Thyroid gland (tissue), 4 donors: ENCODE measurements around the gene FLNA. TPM values are rescaled to one million over a fixed set of nuclear protein-coding genes. Genes with fewer than 3 reads are reported as not detected.

ENCODE experiments used
- DNase-seq, 2 donors: peaks; one replicate each; pipeline ENCODE4 v3.0.0-alpha.2; 2019
- H3K27ac ChIP-seq, 3 donors: fragments of 200-600 bp; sonication (generic); 1 replicate in 2 of 3; 2 replicates in 1 of 3; pipeline ENCODE4 v1.5.1; 2016 to 2019; ENCODE audit warnings: mild to moderate bottlenecking in 1 of 3, moderate library complexity in 1 of 3
- H3K27me3 ChIP-seq: fragments of 200-600 bp; sonication (generic); one replicate; pipeline ENCODE4 v1.5.1; 2019
- H3K36me3 ChIP-seq, 2 donors: fragments of 200-600 bp; sonication (generic); one replicate each; pipeline ENCODE4 v1.5.1; 2016 to 2019
- H3K4me1 ChIP-seq, 2 donors: fragments of 200-600 bp; sonication (generic); one replicate each; pipeline ENCODE4 v1.5.1; 2017 to 2019
- H3K4me3 ChIP-seq, 3 donors: fragments of 200-600 bp; sonication (generic); replicated peaks in 1 of 3; 1 replicate in 2 of 3; 2 replicates in 1 of 3; pipeline ENCODE4 v1.5.1; 2016; ENCODE audit warnings: mild to moderate bottlenecking in 1 of 3
- H3K9me3 ChIP-seq: fragments of 200-600 bp; sonication (generic); one replicate; pipeline ENCODE4 v1.5.1; 2017
- POLR2A ChIP-seq, 2 donors: fragments of 450-650 bp; IDR thresholded peaks; one replicate each; pipeline ENCODE4 v1.6.1; 2017; ENCODE audit warnings: antibody characterized with exemption in 2 of 2, mild to moderate bottlenecking in 2 of 2, moderate library complexity in 1 of 2
- WGBS, 2 donors: methylation state at CpG; one replicate each; pipeline ENCODE4 v1.1.5; 2017; 5-methylcytosine and 5-hydroxymethylcytosine counted together
- intact Hi-C: fragments of 100-400 bp; cut with DNase I; formaldehyde crosslinking; loops from one replicate; pipeline ENCODE4 v1.15.1; 2023
- total RNA-seq, 4 donors: library from RNA; depleted of rRNA; stranded (reverse); fragments of >200 nt; gene quantifications; one replicate each; pipeline ENCODE4 v1.2.3, GENCODE V29; 2016
- TF ChIP-seq, protein P1 (sequence below), 6 experiments: fragments of 200-600 bp in 3 of 6; fragments of 450-650 bp in 3 of 6; sonication (generic) in 3 of 6; IDR thresholded peaks; one replicate each; pipeline ENCODE4 v1.5.1; 2016 to 2019; ENCODE audit warnings: antibody characterized with exemption in 6 of 6, mild to moderate bottlenecking in 2 of 6, inconsistent platforms in 1 of 6, moderate library complexity in 1 of 6

FLNA gene
- total RNA-seq, 4 donors from 2014 or later: 143 to 553 (median 291) TPM

- H3K4me1 ChIP-seq: no peaks in the 10 kb centered on the region
- intact Hi-C loops: no loop called here
- DNase-seq: no peak
- 90% methylated on average over 4 of the region's 13 CpGs; no CpG with 5 or more reads in 1 of the 2 donors for WGBS, 2 donors
- no peak overlapping the region for H3K4me3 ChIP-seq
- H3K36me3 ChIP-seq: peaks cover 49 to 64% of the 10 kb centered on the region in 2 donors
- no peak overlapping the region for H3K27ac ChIP-seq
- H3K9me3 ChIP-seq: no peaks in the 10 kb centered on the region
- no peaks in the 10 kb centered on the region for H3K27me3 ChIP-seq
- no peak for TF ChIP-seq POLR2A (IDR thresholded peaks at IDR 0.05)
- TF ChIP-seq, protein P1, sequence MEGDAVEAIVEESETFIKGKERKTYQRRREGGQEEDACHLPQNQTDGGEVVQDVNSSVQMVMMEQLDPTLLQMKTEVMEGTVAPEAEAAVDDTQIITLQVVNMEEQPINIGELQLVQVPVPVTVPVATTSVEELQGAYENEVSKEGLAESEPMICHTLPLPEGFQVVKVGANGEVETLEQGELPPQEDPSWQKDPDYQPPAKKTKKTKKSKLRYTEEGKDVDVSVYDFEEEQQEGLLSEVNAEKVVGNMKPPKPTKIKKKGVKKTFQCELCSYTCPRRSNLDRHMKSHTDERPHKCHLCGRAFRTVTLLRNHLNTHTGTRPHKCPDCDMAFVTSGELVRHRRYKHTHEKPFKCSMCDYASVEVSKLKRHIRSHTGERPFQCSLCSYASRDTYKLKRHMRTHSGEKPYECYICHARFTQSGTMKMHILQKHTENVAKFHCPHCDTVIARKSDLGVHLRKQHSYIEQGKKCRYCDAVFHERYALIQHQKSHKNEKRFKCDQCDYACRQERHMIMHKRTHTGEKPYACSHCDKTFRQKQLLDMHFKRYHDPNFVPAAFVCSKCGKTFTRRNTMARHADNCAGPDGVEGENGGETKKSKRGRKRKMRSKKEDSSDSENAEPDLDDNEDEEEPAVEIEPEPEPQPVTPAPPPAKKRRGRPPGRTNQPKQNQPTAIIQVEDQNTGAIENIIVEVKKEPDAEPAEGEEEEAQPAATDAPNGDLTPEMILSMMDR (IDR thresholded peaks at IDR 0.05): no peak
These were observed 19.9 kb downstream of the FLNA start for GRCh38 chrX:154354516-154354915.

DNA sequence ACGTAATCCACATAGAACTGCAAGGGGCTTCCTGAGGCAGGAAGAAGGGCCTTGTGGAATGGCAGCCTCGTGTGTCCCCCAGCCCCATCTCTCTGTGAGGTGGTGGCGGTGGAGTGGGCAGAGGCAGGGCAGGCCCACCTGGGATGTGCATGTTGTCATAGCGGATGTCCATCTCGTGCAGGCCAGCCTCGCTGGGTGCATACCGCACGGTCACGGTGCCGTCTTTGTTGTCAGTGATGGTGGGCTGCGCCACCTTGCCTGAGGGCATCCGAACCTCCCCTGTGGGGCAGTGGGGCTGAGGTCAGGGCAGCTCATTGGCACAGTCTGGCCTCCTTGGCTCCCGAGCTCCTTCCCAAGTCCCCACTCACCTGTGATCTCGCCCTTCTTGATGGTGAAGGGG, 20.4 kb downstream of the FLNA start:
- no peak for DNase-seq
- H3K27ac ChIP-seq: no peak overlapping the region
- no peaks in the 10 kb centered on the region for H3K27me3 ChIP-seq
- intact Hi-C loops: no loop called here
- TF ChIP-seq POLR2A (IDR thresholded peaks at IDR 0.05): no peak
- TF ChIP-seq, protein P1 (IDR thresholded peaks at IDR 0.05): no peak
- no CpG with 5 or more reads among the region's 14 CpGs for WGBS, 2 donors
- no peaks in the 10 kb centered on the region for H3K9me3 ChIP-seq
- H3K4me3 ChIP-seq: no peak overlapping the region
- H3K4me1 ChIP-seq: no peaks in the 10 kb centered on the region
- peaks cover 47 to 64% of the 10 kb centered on the region in 2 donors for H3K36me3 ChIP-seq

- no peaks in the 10 kb centered on the region for H3K9me3 ChIP-seq
- no peak overlapping the region for H3K27ac ChIP-seq
- TF ChIP-seq, protein P1 (IDR thresholded peaks at IDR 0.05): no peak
- TF ChIP-seq POLR2A (IDR thresholded peaks at IDR 0.05): no peak
- H3K4me3 ChIP-seq: no peak overlapping the region
- peaks cover 40 to 59% of the 10 kb centered on the region in 2 donors for H3K36me3 ChIP-seq
- no CpG with 5 or more reads among the region's 24 CpGs for WGBS, 2 donors
- intact Hi-C loops: no loop called here
- no peaks in the 10 kb centered on the region for H3K4me1 ChIP-seq
- DNase-seq: no peak
- H3K27me3 ChIP-seq: no peaks in the 10 kb centered on the region
These were observed 21.1 kb downstream of the FLNA start for GRCh38 chrX:154353172-154353843.

- H3K4me1 ChIP-seq: no peaks in the 10 kb centered on the region
- intact Hi-C loops: no loop called here
- WGBS, 2 donors: 100% methylated on average over 2 of the region's 13 CpGs; no CpG with 5 or more reads in 1 of the 2 donors
- H3K27ac ChIP-seq: no peak overlapping the region
- no peak for DNase-seq
- no peak overlapping the region for H3K4me3 ChIP-seq
- H3K36me3 ChIP-seq: peaks cover 32 to 53% of the 10 kb centered on the region in 2 donors
- TF ChIP-seq, protein P1 (IDR thresholded peaks at IDR 0.05): no peak
- TF ChIP-seq POLR2A (IDR thresholded peaks at IDR 0.05): no peak
- no peaks in the 10 kb centered on the region for H3K27me3 ChIP-seq
- no peaks in the 10 kb centered on the region for H3K9me3 ChIP-seq
These were observed 22.0 kb downstream of the FLNA start for GRCh38 chrX:154352466-154352865.

DNA sequence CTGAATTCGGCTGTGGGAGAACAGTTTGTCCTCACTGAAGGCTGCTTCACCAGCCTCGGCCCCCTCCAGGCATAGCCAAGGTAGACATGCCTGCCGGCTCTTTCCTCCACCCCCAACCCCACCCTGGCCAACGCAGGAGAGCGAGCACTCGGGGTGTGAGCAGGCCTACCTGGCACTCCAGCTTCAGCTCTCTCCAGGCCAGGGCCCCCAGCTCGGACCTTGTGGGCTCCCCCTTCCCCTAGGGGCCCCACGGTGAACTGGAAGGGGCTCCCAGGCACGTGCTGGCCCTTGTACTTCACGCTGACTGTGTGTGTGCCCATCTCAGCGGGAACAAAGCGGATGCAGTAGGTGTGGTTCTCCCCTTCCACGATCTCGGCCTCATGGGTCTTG, 22.4 kb downstream of the FLNA start:
- no peak overlapping the region for H3K27ac ChIP-seq
- H3K36me3 ChIP-seq: peaks cover 28 to 48% of the 10 kb centered on the region in 2 donors
- DNase-seq: no peak
- 84 to 89% methylated on average over 5 of the region's 14 CpGs for WGBS, 2 donors
- H3K9me3 ChIP-seq: no peaks in the 10 kb centered on the region
- intact Hi-C loops: no loop called here
- H3K4me3 ChIP-seq: no peak overlapping the region
- TF ChIP-seq POLR2A (IDR thresholded peaks at IDR 0.05): no peak
- TF ChIP-seq, protein P1 (IDR thresholded peaks at IDR 0.05): no peak
- H3K27me3 ChIP-seq: no peaks in the 10 kb centered on the region
- H3K4me1 ChIP-seq: no peaks in the 10 kb centered on the region
